ENCODE data around the gene ST3GAL5.

GRCh38 chr2:85840091-85840490 is 48.7 kb downstream of the ST3GAL5 start:
- no peak for TF ChIP-seq L3MBTL2 (conservative IDR thresholded peaks at IDR 0.05)
- no peak for TF ChIP-seq TARDBP (IDR thresholded peaks at IDR 0.05)
- no peak for TF ChIP-seq PKNOX1 (IDR thresholded peaks at IDR 0.05)
- no peak for TF ChIP-seq FOXM1 (IDR thresholded peaks at IDR 0.05; ENCODE audit: borderline replicate concordance)
- no peak for TF ChIP-seq ZNF384 (IDR thresholded peaks at IDR 0.05)

All from HEK293T (cell line).